Stimulated activated CD8-positive, alpha-beta memory T cell treated with anti-CD3 and anti-CD28 coated beads, Interleukin-7, amount 100 ng/mL, for 1 hour (primary cell): ENCODE results near the gene TM9SF4.

ENCODE experiments used
- DNase-seq, 2 donors: peaks; one replicate each; pipeline ENCODE4 v3.0.0-alpha.2; 2020; ENCODE audit warnings: low read depth in 2 of 2

Gene TM9SF4

DNA sequence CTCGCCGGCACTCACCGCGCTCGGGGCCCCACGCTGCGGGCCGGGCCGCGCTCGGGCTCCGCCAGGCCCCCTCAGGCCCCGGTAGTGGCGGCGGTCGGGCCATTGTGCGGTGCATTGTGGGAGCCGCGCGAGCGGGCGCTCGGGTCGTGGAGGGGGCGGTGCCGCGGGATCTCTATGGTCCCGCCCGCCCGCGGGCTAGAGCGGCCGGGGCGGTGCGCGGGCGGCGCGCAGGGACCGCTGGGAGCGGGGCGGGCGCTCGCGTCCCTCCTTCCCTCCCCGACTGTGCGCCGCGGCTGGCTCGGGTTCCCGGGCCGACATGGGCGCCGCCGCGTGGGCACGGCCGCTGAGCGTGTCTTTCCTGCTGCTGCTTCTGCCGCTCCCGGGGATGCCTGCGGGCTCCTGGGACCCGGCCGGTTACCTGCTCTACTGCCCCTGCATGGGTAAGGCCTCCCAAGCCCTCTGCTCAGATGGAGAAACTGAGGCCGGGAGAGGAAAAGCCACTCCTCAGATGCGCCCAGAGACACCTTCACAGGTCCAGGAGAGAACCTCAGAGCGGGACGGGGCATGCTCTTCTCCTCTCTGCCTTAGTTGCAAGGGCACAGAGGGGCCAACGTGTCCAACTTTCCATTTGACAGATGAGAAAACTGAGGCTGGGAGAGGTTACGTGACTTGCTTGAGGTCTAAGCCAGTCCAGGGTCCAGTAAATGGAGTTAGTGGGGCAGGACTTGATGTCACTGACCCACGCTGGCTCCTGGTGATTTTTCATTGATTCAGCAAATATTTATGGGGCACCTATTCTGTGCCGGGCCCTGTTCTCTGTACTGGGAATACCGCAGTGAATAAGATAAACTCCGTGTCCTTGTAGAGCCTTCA is 98.3 kb downstream of the TM9SF4 start, which contains the start of the genes PLAGL2 and POFUT1:
TSS of gene PLAGL2 (minus strand) at position 118 of the 873 bp plus-strand sequence. CDS start 5,565 bp downstream, outside the sequence.
TSS of gene POFUT1 (plus strand) at position 255 of the 873 bp plus-strand sequence. CDS start at position 317, 62 bp downstream.
- peak; percentile 74 to 79 for DNase-seq

- DNase-seq = no peak
Measured at GRCh38 chr20:32208499-32209154, 99.1 kb downstream of the TM9SF4 start.

DNA sequence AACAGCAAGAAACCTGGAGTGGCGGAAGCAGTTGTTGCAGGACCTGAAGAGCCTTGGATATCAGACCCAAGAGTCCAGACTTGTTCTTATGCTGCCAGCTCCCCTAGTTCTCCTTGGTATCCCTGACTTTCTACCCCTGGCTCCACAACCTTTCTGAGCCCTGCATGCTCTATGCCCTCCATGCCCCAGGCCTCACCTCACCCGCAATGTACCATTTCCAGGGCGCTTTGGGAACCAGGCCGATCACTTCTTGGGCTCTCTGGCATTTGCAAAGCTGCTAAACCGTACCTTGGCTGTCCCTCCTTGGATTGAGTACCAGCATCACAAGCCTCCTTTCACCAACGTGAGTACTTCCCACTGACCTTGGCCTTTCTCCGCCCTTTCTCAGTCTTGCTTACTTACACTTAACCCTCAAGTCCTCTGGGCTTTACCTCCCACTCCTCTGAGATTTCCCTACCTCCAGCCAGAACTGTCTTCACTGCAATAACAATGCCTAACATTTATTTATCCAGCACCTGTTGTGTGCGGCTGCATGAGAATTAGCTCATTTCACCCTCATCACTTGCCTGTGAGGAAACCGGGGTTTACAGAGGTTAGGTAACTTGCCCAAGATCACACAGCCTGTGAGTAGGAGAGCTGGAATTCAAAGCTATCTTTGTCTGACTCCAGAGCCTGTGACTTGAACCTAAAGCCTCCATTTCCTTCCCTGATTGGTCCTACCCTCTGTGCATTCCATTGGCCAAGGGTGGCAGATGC is 100.5 kb downstream of the TM9SF4 start:
- DNase-seq = no peak

- DNase-seq = no peak
Measured at GRCh38 chr20:32213870-32214269, 104.4 kb downstream of the TM9SF4 start.

- DNase-seq = no peak
Measured at GRCh38 chr20:32215147-32215546, 105.6 kb downstream of the TM9SF4 start.

DNA sequence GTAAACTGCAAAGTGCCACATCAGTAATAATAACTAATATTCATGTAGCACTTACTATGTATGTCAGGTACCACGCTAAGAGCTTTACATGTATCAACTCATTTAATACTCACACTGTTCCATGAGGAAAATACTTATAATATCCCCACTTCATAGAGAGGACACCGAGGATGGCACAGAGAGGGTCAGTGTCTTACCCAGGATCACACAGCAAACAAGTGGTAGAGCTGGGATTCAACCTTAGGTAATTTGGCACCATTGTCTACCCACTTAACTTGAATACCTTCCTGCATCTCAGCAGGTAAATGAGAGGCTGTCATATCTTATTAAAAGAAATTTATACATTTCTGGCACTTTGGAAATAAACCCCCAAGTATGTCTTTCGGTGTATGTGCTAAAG is 106.2 kb downstream of the TM9SF4 start:
- no peak for DNase-seq

DNA sequence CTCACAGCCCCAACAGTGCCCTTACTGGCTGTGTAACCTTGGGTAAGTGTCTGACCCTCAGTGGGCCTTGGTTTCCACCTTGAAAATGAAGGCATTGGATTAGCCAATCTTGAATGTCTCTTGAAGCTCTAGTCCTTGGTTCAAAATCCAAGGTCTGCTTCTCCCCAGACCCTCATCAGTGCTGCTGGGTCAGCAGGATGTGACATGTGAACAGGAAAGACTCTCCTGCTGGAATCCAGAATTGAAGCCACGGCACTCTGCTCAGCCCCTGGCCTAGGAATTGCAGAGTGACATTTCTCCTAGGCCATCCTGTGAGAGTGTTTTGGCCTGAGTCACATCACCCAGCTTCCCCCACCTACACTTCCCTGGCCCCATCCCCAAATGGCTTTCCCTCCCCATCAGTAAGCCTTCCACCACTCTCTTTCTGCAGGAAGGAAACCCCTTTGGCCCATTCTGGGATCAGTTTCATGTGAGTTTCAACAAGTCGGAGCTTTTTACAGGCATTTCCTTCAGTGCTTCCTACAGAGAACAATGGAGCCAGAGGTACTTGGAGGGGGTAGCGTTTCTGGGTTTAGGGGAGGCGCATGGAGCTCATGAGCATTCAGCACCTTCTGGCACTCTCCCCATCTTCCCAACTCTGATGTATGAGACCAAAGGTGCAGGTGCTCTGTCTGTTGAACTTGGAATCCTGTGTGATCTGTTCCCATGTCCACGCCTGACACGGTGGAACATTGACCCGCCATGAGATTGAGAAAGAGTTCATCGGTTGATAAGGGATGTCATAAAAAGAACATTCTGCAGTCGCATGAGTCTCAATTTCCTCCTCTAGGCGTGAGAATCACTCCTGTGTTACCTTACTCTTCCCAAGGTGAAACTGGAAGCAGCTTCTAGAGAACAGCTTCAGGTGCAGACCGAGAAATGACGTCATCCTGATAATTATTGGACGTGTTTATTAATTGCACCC is 106.9 kb downstream of the TM9SF4 start:
- no peak for DNase-seq
